K562 (cell line): ENCODE data around the gene IL20. TPM values are rescaled to one million over a fixed set of nuclear protein-coding genes. Genes with fewer than 3 reads are reported as not detected.

Experiments used
- ATF7 ChIP-seq: fragments of 450-650 bp; IDR thresholded peaks from 2 replicates; pipeline ENCODE4 v1.7.1; 2014; ENCODE audit warnings: mild to moderate bottlenecking, moderate library complexity
- CBX5 ChIP-seq: IDR thresholded peaks from 2 replicates; pipeline ENCODE4 v1.6.1; 2014; ENCODE audit warnings: low read depth, borderline replicate concordance
- CEBPG ChIP-seq, 3 experiments: fragments of 200-800 bp in 1 of 3; sonication (Bioruptor generic) in 1 of 3; sonication (generic) in 1 of 3; formaldehyde crosslinking in 1 of 3; IDR thresholded peaks in 2 of 3; conservative IDR thresholded peaks in 1 of 3; 2 replicates each; pipeline versions ENCODE4 v1.6.1 to v1.8.0; 2016 to 2022; ENCODE audit warnings: missing compliant biosample characterization in 2 of 3, missing genetic modification characterization in 2 of 3, mild to moderate bottlenecking in 1 of 3, missing genetic modification reagents in 1 of 3
- ETV1 ChIP-seq: fragments of 450-650 bp; conservative IDR thresholded peaks from 2 replicates; pipeline ENCODE4 v1.6.1; 2016; ENCODE audit warnings: missing genetic modification characterization, control low read depth, low read depth, missing compliant biosample characterization
- FUS ChIP-seq: fragments of 200-400 bp; formaldehyde crosslinking; optimal IDR thresholded peaks from 2 replicates; pipeline ENCODE3; 2017; ENCODE audit warnings: low read depth, low read length
- GATA2 ChIP-seq: sonication (generic); formaldehyde crosslinking; IDR thresholded peaks from 2 replicates; pipeline ENCODE4 v1.4.0; 2020; ENCODE audit warnings: mild to moderate bottlenecking, missing genetic modification reagents
- GTF2F1 ChIP-seq: IDR thresholded peaks from 2 replicates; pipeline ENCODE4 v1.6.1; 2011; ENCODE audit warnings: low read depth, low read length, improper control_type of control experiment
- MTF1 ChIP-seq: fragments of 250-450 bp; sonication (Bioruptor Pico); IDR thresholded peaks from 2 replicates; pipeline ENCODE4 v1.9.0; 2021; ENCODE audit warnings: moderate library complexity, mild to moderate bottlenecking, inconsistent platforms, borderline replicate concordance
- NFRKB ChIP-seq: fragments of 450-650 bp; IDR thresholded peaks from 2 replicates; pipeline ENCODE4 v1.6.1; 2016; ENCODE audit warnings: low read depth
- PURB ChIP-seq: sonication (generic); formaldehyde crosslinking; IDR thresholded peaks from 2 replicates; pipeline ENCODE4 v1.9.0; 2021; ENCODE audit warnings: low read depth, mild to moderate bottlenecking, missing genetic modification reagents
- RBM15 ChIP-seq: fragments of 200-400 bp; formaldehyde crosslinking; IDR thresholded peaks from 2 replicates; pipeline ENCODE4 v1.6.1; 2018; ENCODE audit warnings: mild to moderate bottlenecking, low read length, moderate library complexity; ENCODE audit not compliant: insufficient read depth
- TEAD4 ChIP-seq, 2 experiments: sonication (generic) in 1 of 2; formaldehyde crosslinking in 1 of 2; IDR thresholded peaks; 2 replicates each; pipeline versions ENCODE4 v1.6.1 to v1.8.0; 2012 to 2022; ENCODE audit warnings: borderline replicate concordance in 1 of 2, inconsistent platforms in 1 of 2, low read length in 1 of 2, mild to moderate bottlenecking in 1 of 2, missing genetic modification reagents in 1 of 2
- ZBED1 ChIP-seq: IDR thresholded peaks from 2 replicates; pipeline ENCODE4 v1.6.1; 2014
- ZC3H11A ChIP-seq: IDR thresholded peaks from 2 replicates; pipeline ENCODE4 v1.6.1; 2012; ENCODE audit warnings: low read depth, low read length, improper control_type of control experiment
- ZC3H4 ChIP-seq: sonication (generic); formaldehyde crosslinking; IDR thresholded peaks from 2 replicates; pipeline ENCODE4 v1.9.0; 2021; ENCODE audit warnings: missing genetic modification reagents, borderline replicate concordance
- ZNF583 ChIP-seq: fragments of 250-450 bp; sonication (Bioruptor Pico); IDR thresholded peaks from 2 replicates; pipeline ENCODE4 v1.4.0; 2020
- ZNF584 ChIP-seq: fragments of 200-800 bp; sonication (Bioruptor generic); IDR thresholded peaks from 2 replicates; pipeline ENCODE4 v1.6.1; 2016; ENCODE audit warnings: low read depth, mild to moderate bottlenecking, missing genetic modification characterization, missing compliant biosample characterization
- ZNF830 ChIP-seq: fragments of 250-450 bp; sonication (Bioruptor Pico); IDR thresholded peaks from 2 replicates; pipeline ENCODE4 v1.5.0; 2021; ENCODE audit warnings: mild to moderate bottlenecking
- polyA plus RNA-seq, 8 experiments: library from polyadenylated mRNA; depleted of rRNA in 4 of 8; stranded (reverse) in 5 of 8; unstranded in 3 of 8; fragments of >200 nt; fragmentation: Nextera tagmentation in 2 of 8; fragmentation: Illumina TruSeq in 1 of 8; extraction: Ambion mirVana in 2 of 8; extraction: Trizol in 1 of 8; gene quantifications; 2 replicates each; pipeline versions ENCODE4 v1.2.1 to v1.2.3, GENCODE V29; 2011 to 2014; ENCODE audit warnings: inconsistent platforms in 1 of 8, missing spikeins in 1 of 8
- total RNA-seq, 7 experiments: library from RNA; depleted of rRNA in 6 of 7; stranded (reverse); fragments of >200 nt in 6 of 7; fragmentation: Illumina TruSeq in 2 of 7; extraction: Trizol in 2 of 7; gene quantifications; 2 replicates each; pipeline versions ENCODE4 v1.2.1 to v1.2.3, GENCODE V29; 2011 to 2021; ENCODE audit warnings: low replicate concordance in 1 of 7
- TF ChIP-seq, protein P1 (sequence below): fragments of 250-450 bp; sonication (Bioruptor Pico); IDR thresholded peaks from 2 replicates; pipeline ENCODE4 v1.4.0; 2020; ENCODE audit warnings: mild to moderate bottlenecking, moderate library complexity
- TF ChIP-seq, protein P2 (sequence below), 3 experiments: fragments of 200-800 bp in 1 of 3; sonication (Bioruptor generic) in 1 of 3; sonication (generic) in 1 of 3; formaldehyde crosslinking in 1 of 3; IDR thresholded peaks; 2 replicates each; pipeline versions ENCODE4 v1.6.1 to v1.8.0; 2016 to 2022; ENCODE audit warnings: mild to moderate bottlenecking in 2 of 3, missing compliant biosample characterization in 2 of 3, missing genetic modification characterization in 2 of 3, missing genetic modification reagents in 1 of 3
- TF ChIP-seq, protein P3 (sequence below): sonication (generic); formaldehyde crosslinking; IDR thresholded peaks from 2 replicates; pipeline ENCODE4 v1.9.0; 2022; ENCODE audit warnings: mild to moderate bottlenecking, missing genetic modification reagents

Gene IL20
- total and polyA plus RNA-seq, 9 of the 15 experiments (the other 6 are each of a cell fraction or from before 2014, with no cell fraction given) = not detected

DNA sequence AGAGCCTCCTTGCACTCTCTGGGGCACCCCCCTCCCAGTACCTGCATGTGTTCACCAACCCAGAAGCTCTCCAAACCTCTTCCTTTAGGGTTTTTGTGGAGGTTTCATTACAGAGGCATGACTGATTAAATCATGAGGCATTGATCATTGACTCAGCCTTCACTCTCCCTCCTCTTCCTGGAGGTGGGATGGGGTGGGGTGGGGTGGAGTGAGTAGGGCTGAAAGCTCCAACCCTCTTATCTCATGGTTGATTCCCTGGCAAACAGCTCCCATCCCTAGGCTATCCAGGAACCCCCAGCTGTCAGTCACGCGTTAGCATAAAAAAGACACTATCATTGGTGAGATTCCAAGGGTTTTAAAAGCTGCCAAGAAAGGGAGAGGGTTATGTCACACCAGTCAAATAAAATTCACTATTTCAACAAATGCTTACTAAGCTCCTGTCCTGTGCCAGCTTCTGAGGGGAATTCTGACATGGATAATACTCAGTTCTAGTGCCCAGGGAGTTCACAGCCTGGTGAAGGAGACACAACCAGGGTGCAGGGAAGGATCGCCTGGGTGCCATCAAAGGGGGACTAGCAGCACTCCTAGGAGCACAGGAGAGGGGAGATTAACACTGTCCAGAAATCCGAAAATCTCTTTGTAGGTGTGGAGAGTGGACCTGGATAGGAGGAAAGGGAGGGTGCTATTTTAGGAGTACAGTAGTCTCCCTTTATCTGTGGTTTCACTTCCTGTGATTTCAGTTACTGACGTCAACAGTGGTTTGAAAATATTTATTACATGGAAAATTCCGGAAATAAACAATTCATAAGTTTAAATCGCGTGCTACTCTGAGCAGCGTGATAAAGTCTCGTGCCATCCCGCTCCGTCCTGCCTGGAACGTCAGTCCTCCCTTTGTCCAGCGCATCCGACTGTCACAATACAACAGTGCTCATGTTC lies 25.0 kb downstream of the IL20 start (continued):
- TF ChIP-seq ZNF584 (CRISPR knock-in tag) (peak; percentile 74; the same call in 1 of the 2 replicates), ZC3H11A (no peak), CBX5 (no peak), GATA2 (CRISPR knock-in tag) (0 out of 2 replicates have a peak, but pooled peaks have one; percentile 26), GTF2F1 (no peak), ATF7 (peak; percentile 40; the same call in 1 of the 2 replicates), ZBED1 (no peak), PURB (CRISPR knock-in tag) (no peak), ZNF830 (CRISPR knock-in tag) (no peak), TEAD4 (IDR thresholded peaks at IDR 0.05; ENCODE audit: low read length) (no peak), TEAD4 (CRISPR knock-in tag; IDR thresholded peaks at IDR 0.05; ENCODE audit: borderline replicate concordance) (no peak), ZC3H4 (CRISPR knock-in tag) (no peak), NFRKB (no peak), RBM15 (no peak), MTF1 (CRISPR knock-in tag) (no peak), ETV1 (tag) (peak; percentile 75), ZNF583 (CRISPR knock-in tag) (no peak), FUS (no peak), CEBPG (CRISPR knock-in tag; IDR thresholded peaks at IDR 0.05) (no peak), CEBPG (tag; conservative IDR thresholded peaks at IDR 0.05 in 1 of 2, IDR thresholded peaks at IDR 0.05 in 1 of 2) (0 out of 4 replicates have a peak, but pooled peaks of 1 of the 2 experiments have one; percentile 15)
- TF ChIP-seq, protein P1, sequence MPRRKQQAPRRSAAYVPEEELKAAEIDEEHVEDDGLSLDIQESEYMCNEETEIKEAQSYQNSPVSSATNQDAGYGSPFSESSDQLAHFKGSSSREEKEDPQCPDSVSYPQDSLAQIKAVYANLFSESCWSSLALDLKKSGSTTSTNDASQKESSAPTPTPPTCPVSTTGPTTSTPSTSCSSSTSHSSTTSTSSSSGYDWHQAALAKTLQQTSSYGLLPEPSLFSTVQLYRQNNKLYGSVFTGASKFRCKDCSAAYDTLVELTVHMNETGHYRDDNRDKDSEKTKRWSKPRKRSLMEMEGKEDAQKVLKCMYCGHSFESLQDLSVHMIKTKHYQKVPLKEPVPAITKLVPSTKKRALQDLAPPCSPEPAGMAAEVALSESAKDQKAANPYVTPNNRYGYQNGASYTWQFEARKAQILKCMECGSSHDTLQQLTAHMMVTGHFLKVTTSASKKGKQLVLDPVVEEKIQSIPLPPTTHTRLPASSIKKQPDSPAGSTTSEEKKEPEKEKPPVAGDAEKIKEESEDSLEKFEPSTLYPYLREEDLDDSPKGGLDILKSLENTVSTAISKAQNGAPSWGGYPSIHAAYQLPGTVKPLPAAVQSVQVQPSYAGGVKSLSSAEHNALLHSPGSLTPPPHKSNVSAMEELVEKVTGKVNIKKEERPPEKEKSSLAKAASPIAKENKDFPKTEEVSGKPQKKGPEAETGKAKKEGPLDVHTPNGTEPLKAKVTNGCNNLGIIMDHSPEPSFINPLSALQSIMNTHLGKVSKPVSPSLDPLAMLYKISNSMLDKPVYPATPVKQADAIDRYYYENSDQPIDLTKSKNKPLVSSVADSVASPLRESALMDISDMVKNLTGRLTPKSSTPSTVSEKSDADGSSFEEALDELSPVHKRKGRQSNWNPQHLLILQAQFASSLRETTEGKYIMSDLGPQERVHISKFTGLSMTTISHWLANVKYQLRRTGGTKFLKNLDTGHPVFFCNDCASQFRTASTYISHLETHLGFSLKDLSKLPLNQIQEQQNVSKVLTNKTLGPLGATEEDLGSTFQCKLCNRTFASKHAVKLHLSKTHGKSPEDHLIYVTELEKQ (CRISPR knock-in tag) = no peak
- TF ChIP-seq, protein P2, sequence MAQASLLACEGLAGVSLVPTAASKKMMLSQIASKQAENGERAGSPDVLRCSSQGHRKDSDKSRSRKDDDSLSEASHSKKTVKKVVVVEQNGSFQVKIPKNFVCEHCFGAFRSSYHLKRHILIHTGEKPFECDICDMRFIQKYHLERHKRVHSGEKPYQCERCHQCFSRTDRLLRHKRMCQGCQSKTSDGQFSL (CRISPR knock-in tag; IDR thresholded peaks at IDR 0.05) = no peak
- TF ChIP-seq, protein P2 (tag; IDR thresholded peaks at IDR 0.05) = no peak
- TF ChIP-seq, protein P3, sequence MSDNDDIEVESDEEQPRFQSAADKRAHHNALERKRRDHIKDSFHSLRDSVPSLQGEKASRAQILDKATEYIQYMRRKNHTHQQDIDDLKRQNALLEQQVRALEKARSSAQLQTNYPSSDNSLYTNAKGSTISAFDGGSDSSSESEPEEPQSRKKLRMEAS = peak; percentile 26; the same call in 1 of the 2 replicates
